T-helper 22 cell (primary cell): ENCODE measurements around the gene RBKS.
"Not testable (repeated sequence)": the region's sequence is repeated elsewhere in the genome, so short reads cannot be mapped to it uniquely, and the experiment has no call there.

ENCODE experiments used
- DNase-seq: peaks from one replicate; pipeline ENCODE4 v3.0.0-alpha.2; 2020; ENCODE audit warnings: low read depth

Gene RBKS

DNA sequence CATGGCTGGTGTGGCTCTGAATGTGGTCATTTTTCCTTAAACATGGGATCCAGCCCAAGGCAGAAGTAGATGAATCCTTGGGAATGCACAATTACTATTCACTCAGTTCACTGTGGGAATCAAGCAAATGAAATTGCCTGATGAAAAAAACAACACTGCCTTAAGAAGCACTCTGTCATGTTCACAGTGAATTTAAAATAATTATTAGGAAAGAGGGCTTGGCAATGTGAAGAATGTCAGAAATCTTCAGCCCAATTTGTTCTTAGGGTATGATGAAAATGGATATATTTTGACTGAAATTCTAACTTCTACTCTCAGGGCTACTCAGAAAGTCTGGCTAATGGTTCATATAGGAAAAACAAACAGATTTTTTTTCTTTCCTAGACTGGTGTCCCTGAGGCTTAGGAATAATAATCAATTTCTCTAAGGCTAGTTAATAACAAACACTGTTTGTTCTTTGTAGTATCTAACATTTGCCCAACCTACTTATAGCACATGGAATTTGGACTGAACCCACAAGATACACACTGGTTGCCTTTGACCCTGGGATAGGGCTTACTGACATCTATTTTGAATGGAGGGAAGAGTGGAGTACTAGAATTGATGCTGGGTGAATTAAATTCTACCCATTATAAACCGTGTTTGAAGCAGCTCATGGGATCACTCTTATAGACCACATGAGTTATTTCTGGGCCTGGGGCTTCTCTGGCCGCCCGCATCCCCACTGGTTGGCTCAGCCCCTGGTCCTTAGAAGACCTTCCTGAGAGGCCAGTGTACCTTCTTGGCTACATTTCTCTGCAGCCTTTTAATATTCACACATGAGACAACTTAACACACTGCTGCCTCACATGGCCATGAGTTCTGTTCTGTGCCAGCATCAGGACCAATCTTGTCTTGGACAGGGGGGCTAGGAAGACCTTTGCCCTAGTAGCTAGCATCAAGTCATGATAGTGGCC, 127.0 kb downstream of the RBKS start:
- no peak for DNase-seq

DNA sequence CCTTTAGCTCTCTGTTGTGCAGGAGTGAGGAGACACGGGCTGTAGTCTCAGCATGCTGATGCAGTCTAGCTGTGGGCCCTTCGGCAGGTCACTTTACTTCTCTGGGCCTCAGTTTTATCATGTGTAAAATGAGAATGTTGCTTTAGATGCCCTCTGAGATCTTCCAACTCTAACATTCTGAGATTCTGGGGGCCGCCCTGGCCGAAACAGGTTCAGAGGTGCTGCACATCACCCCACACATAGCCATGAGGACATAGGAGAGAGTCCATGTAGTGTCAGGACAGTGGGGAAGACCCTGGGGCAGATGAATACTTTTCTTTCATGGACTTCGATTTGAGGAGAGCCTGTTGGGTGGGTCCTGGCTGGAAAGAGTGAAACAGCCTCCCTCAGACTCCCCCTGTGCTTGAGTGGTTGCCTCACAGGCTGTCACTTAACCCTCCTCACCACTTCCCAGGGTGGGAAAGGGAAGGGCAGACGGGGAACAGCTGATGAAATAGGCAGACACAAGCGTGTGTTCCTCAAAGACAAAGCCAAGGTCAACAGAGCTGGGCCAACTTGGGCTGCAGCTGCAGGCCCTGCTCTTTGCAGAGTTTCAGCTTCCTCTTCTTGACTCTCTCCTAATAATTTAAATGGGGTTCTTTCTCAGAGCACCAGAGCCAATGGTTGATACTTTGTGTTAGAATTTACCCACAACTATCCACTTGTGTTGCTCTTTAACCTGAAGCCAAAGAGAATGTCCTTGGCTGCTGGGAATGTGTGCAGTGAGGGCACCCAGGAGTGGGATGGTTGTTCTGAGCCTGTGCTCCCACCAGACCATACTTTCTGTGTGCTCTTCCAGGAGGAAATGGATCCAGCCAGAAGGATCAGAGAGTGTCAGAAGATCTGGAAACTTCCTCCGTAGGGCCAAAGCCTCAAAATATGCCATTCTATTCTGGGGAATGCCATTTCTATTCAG, 133.4 kb downstream of the RBKS start:
- DNase-seq, result no peak

GRCh38 chr2:27756091-27756490, 134.1 kb downstream of the RBKS start:
- no peak for DNase-seq

- no peak for DNase-seq
Measured at GRCh38 chr2:27754831-27755230, 135.4 kb downstream of the RBKS start.

DNA sequence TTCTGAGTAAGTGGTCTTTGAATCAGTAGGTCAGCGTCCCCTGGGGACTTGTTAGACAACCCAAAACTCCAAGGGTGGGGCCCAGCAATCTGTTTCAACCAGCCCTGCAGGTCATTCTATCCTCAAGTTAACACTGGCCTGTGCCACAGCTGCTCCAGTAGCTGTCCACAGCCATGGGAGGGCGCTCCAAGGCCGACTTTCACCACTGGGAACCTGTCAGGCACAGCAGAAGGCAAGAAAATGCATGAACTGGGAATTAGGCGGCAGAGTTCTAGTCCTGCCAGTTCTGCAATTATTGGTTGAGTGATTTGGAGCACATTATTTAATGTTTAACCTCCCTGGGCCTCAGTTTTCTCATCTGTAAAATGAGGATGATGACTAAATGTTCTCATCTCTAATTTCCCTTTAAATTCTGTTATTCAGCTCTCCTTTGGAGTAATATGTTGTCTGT, 136.0 kb downstream of the RBKS start:
- peak; percentile 39 for DNase-seq

GRCh38 chr2:27752551-27753237, 137.5 kb downstream of the RBKS start:
- DNase-seq, result no peak

- DNase-seq, result no peak
Measured at GRCh38 chr2:27751377-27751776, 138.8 kb downstream of the RBKS start.

DNA sequence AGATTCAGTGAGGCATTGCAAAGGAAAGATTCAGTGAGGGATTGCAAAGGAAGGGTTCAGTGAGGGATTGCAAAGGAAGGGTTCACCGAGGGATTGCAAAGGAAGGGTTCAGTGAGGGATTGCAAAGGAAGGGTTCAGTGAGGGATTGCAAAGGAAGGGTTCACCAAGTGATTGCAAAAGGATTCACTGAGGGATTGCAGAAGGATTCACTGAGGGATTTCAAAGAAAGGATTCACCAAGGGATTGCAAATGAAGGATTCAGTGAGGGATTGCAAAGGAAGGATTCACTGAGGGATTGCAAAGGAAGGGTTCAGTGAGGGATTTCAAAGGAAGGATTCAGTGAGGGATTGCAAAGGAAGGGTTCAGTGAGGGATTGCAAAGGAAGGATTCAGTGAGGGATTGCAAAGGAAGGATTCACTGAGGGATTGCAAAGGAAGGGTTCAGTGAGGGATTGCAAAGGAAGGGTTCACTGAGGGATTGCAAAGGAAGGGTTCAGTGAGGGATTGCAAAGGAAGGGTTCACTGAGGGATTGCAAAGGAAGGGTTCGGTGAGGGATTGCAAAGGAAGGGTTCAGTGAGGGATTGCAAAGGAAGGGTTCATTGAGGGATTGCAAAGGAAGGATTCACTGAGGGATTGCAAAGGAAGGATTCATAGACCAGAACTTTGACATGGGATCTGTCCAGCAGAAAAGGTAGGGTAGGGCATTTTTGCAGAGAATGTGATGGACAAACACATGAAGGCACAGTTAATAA, 141.2 kb downstream of the RBKS start:
- DNase-seq, result not testable (repeated sequence)

- DNase-seq, result no peak
Measured at GRCh38 chr2:27747827-27748352, 142.3 kb downstream of the RBKS start.

DNA sequence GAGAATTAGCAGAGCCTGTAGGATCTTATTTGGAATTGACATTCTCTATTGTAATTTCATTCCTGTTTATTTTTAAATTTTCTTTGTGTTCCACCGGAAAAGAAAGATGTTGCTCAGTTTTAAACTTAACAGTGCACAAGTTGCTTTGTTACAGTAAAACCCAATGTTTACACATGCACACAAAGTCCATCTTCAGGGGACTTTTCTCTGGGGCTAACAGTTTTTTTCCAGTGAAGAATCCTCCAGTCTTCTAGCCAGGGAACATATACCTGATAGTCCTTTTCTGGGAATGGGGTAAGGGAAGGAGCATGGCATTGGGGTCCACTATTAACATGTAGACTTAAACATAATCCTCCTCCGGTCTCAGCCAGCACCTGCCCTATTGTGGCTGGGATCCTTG, 143.9 kb downstream of the RBKS start:
- DNase-seq, result no peak

GRCh38 chr2:27745494-27745893, 144.7 kb downstream of the RBKS start:
- not testable (repeated sequence) for DNase-seq

GRCh38 chr2:27742571-27742970, 147.6 kb downstream of the RBKS start:
- no peak for DNase-seq

GRCh38 chr2:27741673-27742072, 148.5 kb downstream of the RBKS start:
- no peak for DNase-seq

GRCh38 chr2:27739058-27739373, 151.2 kb downstream of the RBKS start:
- DNase-seq, result no peak

DNA sequence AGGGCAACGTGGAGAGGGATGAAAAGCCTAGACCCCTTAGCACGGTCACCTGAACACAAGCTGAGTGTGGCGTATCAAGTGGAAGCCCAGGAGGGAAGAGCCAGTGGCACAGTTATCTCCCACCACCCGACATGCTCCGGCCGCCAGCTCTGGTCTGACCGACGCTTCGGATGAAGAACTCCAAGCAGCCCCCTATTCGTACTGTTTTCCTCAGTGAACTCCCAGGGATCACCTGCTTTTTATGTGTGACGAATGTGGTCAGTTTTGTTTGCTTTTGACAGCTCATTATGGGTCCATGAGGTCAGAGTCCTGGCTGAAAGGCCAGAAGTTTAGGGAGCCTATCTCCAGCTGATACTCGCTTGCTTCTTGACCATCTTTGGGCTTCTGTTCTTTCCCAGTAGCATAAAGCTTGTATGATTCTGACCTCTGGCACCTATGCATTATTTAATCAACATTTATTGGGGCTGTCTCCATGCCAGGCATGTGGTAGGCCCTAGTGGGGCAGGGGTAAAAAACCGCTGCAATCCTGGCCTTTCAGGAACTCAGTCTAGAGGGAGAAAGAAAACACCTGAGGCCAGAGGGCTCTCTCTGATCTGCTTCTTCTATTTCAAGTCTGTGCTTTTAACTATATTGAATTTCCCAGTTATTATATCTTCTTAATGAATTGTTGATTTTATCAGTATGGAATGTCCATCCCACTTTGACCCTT, 151.7 kb downstream of the RBKS start:
- no peak for DNase-seq

GRCh38 chr2:27737676-27738348, 152.4 kb downstream of the RBKS start:
- DNase-seq, result no peak

GRCh38 chr2:27736890-27737204, 153.3 kb downstream of the RBKS start:
- no peak for DNase-seq

DNA sequence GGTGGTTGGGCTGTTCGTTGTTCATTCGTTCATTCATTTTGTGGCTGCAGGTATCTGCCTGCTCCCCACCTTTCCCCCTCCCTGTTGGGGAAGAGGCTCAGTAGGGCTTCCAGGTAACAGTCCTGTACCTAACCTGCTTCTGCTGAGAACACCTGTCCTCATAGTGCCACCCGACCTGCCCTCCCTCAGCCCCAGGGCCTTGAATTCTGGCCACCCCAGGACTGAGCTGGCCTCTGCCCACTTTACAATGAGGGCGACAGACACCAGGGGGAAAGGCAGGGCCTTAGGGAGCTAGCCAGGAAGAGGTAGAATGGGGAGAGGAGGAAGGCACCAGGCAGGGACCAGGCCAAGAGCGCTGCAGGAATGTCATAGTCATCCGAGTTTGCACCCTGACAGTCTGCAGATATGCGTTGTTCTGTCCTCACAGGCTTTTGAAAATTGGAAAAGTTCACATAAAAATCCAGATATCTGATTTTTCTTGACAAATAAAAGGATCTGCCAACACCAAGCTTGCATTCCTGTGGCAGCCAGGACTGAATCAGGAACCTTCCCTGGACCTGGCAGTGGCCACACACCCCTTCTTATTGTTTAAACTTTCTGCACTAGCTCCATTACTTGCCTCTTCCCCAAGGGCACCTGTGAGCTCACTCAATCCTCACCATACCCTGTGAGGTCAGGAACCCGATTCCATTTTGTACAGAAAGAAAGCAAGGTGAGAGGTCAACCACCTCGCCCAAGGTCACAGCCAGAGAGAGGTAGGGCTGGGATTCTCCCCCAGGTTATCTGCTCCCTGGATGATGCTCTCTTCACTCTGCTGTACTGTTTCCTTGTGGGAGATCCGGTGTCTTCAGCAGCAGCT, 153.9 kb downstream of the RBKS start:
- DNase-seq, result no peak

DNA sequence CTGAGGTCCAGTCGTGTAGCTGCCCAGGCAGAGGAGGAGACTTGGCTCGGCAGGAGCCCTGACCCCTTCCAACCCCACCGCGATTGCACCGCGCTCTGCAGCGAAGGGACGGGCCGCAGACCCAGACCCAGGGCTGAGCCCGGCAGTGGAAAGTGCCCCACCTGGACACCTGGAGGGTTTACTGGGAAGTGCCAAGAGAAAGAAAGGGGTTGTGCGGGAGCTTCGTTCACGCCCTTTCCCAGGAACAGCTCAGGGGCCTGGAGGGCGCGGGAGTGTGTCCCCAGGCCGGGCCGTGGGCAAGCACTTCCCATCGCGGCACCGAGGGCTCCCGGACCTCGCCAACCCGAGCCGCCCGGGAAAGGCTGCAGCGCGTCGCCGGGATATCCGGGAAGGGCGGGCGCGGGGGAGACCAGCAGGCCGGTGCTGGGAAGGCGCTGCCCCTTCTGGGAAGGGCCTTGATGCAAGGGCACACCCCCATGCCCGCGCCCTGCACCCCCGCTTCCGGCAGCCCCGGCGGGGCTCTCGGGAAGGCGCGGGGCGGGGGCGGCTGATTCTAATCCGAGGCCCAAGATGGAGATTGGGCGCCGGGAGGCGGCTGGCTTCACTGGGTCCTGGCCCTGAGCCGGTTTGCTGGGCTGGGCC, 154.8 kb downstream of the RBKS start:
- DNase-seq, result no peak
